Measurements from ENCODE around the gene LSM10. TPM values are rescaled to one million over a fixed set of nuclear protein-coding genes. Genes with fewer than 3 reads are reported as not detected.

Gene LSM10
- total RNA-seq, 4 donors from 2014 or later, result 19.2 to 22.6 (median 21.4) TPM

- no peaks in the 10 kb centered on the region for H3K9me3 ChIP-seq
- TF ChIP-seq POLR2AphosphoS5 (IDR thresholded peaks at IDR 0.05), result no peak
- no peak for TF ChIP-seq EP300 (IDR thresholded peaks at IDR 0.05)
- TF ChIP-seq CTCF (IDR thresholded peaks at IDR 0.05), result no peak
- TF ChIP-seq POLR2A (IDR thresholded peaks at IDR 0.05), result no peak
- no peaks in the 10 kb centered on the region for H3K27me3 ChIP-seq
- 80% methylated on average over 4 of the region's 5 CpGs for WGBS
- no peak overlapping the region for H3K27ac ChIP-seq
- peaks cover 10% of the 10 kb centered on the region for H3K36me3 ChIP-seq
- peaks cover 40% of the 10 kb centered on the region for H3K4me1 ChIP-seq
- no peak overlapping the region for H3K4me3 ChIP-seq
- no peak for DNase-seq (ENCODE audit: low spot score in 2 of 2)
These were observed 30.6 kb downstream of the LSM10 start for GRCh38 chr1:36367066-36367465.

- no peak overlapping the region for H3K27ac ChIP-seq
- no peaks in the 10 kb centered on the region for H3K27me3 ChIP-seq
- peaks cover 31% of the 10 kb centered on the region for H3K4me1 ChIP-seq
- peaks cover 17% of the 10 kb centered on the region for H3K36me3 ChIP-seq
- 66% methylated on average over 18 of the region's 18 CpGs for WGBS
- DNase-seq (ENCODE audit: low spot score in 2 of 2), result no peak
- TF ChIP-seq CTCF (IDR thresholded peaks at IDR 0.05) (no peak), POLR2AphosphoS5 (IDR thresholded peaks at IDR 0.05) (no peak), EP300 (IDR thresholded peaks at IDR 0.05) (no peak), POLR2A (IDR thresholded peaks at IDR 0.05) (no peak)
- no peak overlapping the region for H3K4me3 ChIP-seq
- H3K9me3 ChIP-seq, result no peaks in the 10 kb centered on the region
These were observed 31.5 kb downstream of the LSM10 start for GRCh38 chr1:36366091-36366661.

- no peak for TF ChIP-seq CTCF (IDR thresholded peaks at IDR 0.05)
- no peak for TF ChIP-seq POLR2AphosphoS5 (IDR thresholded peaks at IDR 0.05)
- no peak for TF ChIP-seq POLR2A (IDR thresholded peaks at IDR 0.05)
- no peak for TF ChIP-seq EP300 (IDR thresholded peaks at IDR 0.05)
- H3K27ac ChIP-seq, result peak overlapping the region; percentile 24
These were observed 32.3 kb downstream of the LSM10 start for GRCh38 chr1:36365381-36365780.

GRCh38 chr1:36359911-36360550 lies 37.7 kb downstream of the LSM10 start:
- Histone ChIP-seq H3K27me3 (no peaks in the 10 kb centered on the region), H3K9me3 (no peaks in the 10 kb centered on the region), H3K4me3 (no peak overlapping the region), H3K27ac (no peak overlapping the region), H3K36me3 (peaks cover 61% of the 10 kb centered on the region), H3K4me1 (peaks cover 1% of the 10 kb centered on the region)
- DNase-seq (ENCODE audit: low spot score in 2 of 2), result no peak
- TF ChIP-seq POLR2AphosphoS5 (IDR thresholded peaks at IDR 0.05), result no peak
- TF ChIP-seq POLR2A (IDR thresholded peaks at IDR 0.05), result no peak
- no peak for TF ChIP-seq CTCF (IDR thresholded peaks at IDR 0.05)
- no peak for TF ChIP-seq EP300 (IDR thresholded peaks at IDR 0.05)
- 82% methylated on average over 6 of the region's 6 CpGs for WGBS

More at GRCh38 chr1:36365381-36365780, 32.3 kb downstream of the LSM10 start:
- no peak for DNase-seq (ENCODE audit: low spot score in 2 of 2)
- Histone ChIP-seq H3K4me3 (no peak overlapping the region), H3K9me3 (no peaks in the 10 kb centered on the region), H3K4me1 (peaks cover 30% of the 10 kb centered on the region), H3K36me3 (peaks cover 24% of the 10 kb centered on the region), H3K27me3 (no peaks in the 10 kb centered on the region)
- 61% methylated on average over 1 of the region's 1 CpG for WGBS

- 93% methylated on average over 5 of the region's 5 CpGs for WGBS
- H3K27me3 ChIP-seq, result no peaks in the 10 kb centered on the region
- no peaks in the 10 kb centered on the region for H3K9me3 ChIP-seq
- no peaks in the 10 kb centered on the region for H3K4me1 ChIP-seq
- no peak overlapping the region for H3K27ac ChIP-seq
- DNase-seq (ENCODE audit: low spot score in 2 of 2), result no peak
- H3K36me3 ChIP-seq, result peaks cover 68% of the 10 kb centered on the region
- H3K4me3 ChIP-seq, result no peak overlapping the region
- TF ChIP-seq POLR2A (IDR thresholded peaks at IDR 0.05) (no peak), CTCF (IDR thresholded peaks at IDR 0.05) (no peak), POLR2AphosphoS5 (IDR thresholded peaks at IDR 0.05) (no peak), EP300 (IDR thresholded peaks at IDR 0.05) (no peak)
These were observed 38.3 kb downstream of the LSM10 start for GRCh38 chr1:36359383-36359782.

Measured in suprapubic skin (tissue), 4 donors.